Measurements from ENCODE around the gene PSMB4.

PSMB4 gene

DNA sequence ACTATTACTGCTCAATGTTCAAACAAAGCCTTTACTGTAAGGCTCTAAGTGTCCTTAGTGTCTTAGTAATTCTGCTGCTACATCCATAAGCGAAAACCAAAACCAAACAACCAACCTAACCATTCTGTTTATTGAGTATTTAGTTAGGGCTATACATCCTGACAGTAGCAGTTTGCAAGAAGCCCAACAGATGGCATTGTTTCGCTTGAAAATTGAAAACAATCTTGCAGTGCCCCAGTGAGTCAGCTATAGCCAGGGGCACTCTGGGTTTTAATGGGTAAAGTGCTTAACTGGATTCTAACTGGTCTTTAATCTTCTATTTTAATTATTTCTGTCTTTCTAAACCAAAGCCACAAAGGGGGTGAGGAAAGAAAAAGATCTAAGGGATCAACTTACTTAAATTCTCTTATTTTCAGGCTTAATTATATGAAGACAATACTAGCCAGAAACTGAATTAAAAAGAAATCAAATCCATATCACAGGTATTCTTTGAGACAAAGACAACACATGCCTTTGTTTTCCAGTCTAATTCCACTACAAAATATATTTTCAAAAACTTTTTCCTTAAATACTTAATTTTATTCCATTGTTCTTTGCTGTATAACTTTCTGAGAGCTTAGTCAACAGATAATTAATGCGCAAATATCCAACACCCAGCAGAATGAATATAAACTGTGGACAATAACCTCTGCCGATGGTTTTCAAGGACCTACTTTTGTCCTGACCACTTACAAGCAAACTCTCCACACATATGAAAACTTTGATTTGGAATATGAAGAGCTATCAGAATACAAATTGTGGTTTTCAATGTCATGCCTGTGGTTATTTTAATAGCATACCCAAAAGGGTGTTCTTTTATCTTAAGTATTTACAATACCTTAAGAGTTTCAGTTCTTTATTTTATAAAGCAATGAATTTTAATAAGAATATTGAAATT lies 44.7 kb downstream of the PSMB4 start:
- DNase-seq, result peak; percentile 61

- DNase-seq, result no peak
Observed at GRCh38 chr1:151444783-151445177, 45.4 kb downstream of the PSMB4 start.

GRCh38 chr1:151447696-151448095 lies 48.3 kb downstream of the PSMB4 start:
- DNase-seq, result no peak
